Aorta (tissue), 5 donors: ENCODE results near the gene VPS18. TPM values are rescaled to one million over a fixed set of nuclear protein-coding genes. Genes with fewer than 3 reads are reported as not detected.

Experiments
- ATAC-seq: fragments of 200-7000 bp; cut with Tn5 transposase; one replicate; pipeline ENCODE4 v1.9.1; 2022; ENCODE audit warnings: moderate library complexity; ENCODE audit not compliant: low FRiP score
- DNase-seq, 2 donors: peaks; one replicate each; pipeline ENCODE4 v3.0.0-alpha.2; 2020
- H3K27ac ChIP-seq, 2 donors: one replicate each; pipeline ENCODE4 v1.5.1; 2013; ENCODE audit warnings: low read length in 2 of 2, mild to moderate bottlenecking in 2 of 2, moderate library complexity in 2 of 2, control low read depth in 1 of 2, inconsistent platforms in 1 of 2, low read depth in 1 of 2
- H3K27me3 ChIP-seq, 2 donors: one replicate each; pipeline ENCODE4 v1.6.1; 2013; ENCODE audit warnings: control low read depth in 1 of 2, low read length in 1 of 2, mild to moderate bottlenecking in 1 of 2, moderate library complexity in 1 of 2; ENCODE audit not compliant: insufficient read depth in 2 of 2, control insufficient read depth in 1 of 2
- H3K36me3 ChIP-seq, 2 donors: one replicate each; pipeline ENCODE4 v1.6.1; 2013; ENCODE audit warnings: control low read depth in 1 of 2, low read length in 1 of 2, mild to moderate bottlenecking in 1 of 2; ENCODE audit not compliant: insufficient read depth in 2 of 2, control insufficient read depth in 1 of 2
- H3K4me1 ChIP-seq, 2 donors: one replicate each; pipeline ENCODE4 v1.6.1; 2013; ENCODE audit warnings: low read length in 2 of 2, control low read depth in 1 of 2, mild to moderate bottlenecking in 1 of 2, moderate library complexity in 1 of 2; ENCODE audit not compliant: insufficient read depth in 2 of 2, control insufficient read depth in 1 of 2
- H3K4me3 ChIP-seq, 2 donors: one replicate each; pipeline ENCODE4 v1.5.1; 2013; ENCODE audit warnings: low read length in 2 of 2, control low read depth in 1 of 2, mild to moderate bottlenecking in 1 of 2
- H3K9me3 ChIP-seq: one replicate; pipeline ENCODE4 v1.6.1; 2013; ENCODE audit warnings: mild to moderate bottlenecking, low read length; ENCODE audit not compliant: control insufficient read depth
- WGBS, 2 donors: extraction: QIAGEN DNeasy Blood & Tissue Kit; methylation state at CpG; one replicate each; pipeline ENCODE4 v1.1.7; 2013; 5-methylcytosine and 5-hydroxymethylcytosine counted together
- intact Hi-C, 2 donors: fragments of 100-400 bp; cut with DNase I; formaldehyde crosslinking; loops; one replicate each; pipeline versions ENCODE4 v1.14.2 to v1.15.0; 2022
- polyA plus RNA-seq, 2 donors: library from polyadenylated mRNA; stranded (reverse); fragments of 200-250 nt; gene quantifications; one replicate each; pipeline ENCODE4 v1.2.3, GENCODE V29; 2013
- total RNA-seq, 2 donors: library from RNA; stranded (reverse); fragmentation: NEBNext Ultra II Directional; extraction: Animal tissue kit (Norgen Biotek cat#: 25700); gene quantifications; one replicate each; pipeline ENCODE4 v1.2.1, GENCODE V29; 2021
- donor health status: healthy with polysubstance abuse.
- donor health status: Bipolar disorder and iron deficiency.
- donor health status: DM: no; HTN: no; CAD: no.
- donor health status: DM: no; HTN: no; CAD: no.
- donor health status: DM: yes; HTN: yes; CAD: no.

Gene VPS18
- total and polyA plus RNA-seq, 4 donors: 5.5 to 22.5 (median 14.4) TPM

DNA sequence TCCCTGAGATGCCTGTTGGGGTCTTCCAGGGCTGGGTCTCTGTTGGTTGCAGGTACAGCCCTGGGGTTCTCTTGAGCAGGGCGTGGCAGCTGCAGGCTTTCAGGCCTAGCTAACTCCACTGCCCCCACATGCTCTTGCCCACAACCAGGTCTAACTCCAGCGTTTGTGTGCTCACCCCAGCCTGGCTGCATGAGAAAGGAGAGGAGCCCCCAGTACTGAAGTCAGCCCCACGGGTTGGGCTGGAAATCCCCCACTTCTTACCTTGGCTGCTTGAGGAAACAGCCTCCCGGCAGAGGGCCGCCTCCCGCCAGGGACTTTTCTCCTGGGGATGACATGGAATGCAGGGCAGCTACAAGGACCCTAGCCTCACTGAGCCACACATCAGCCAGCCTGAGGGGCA is 18.2 kb downstream of the VPS18 start:
- intact Hi-C loops: no loop called here
- no peaks in the 10 kb centered on the region for H3K36me3 ChIP-seq
- no peaks in the 10 kb centered on the region for H3K4me1 ChIP-seq
- H3K9me3 ChIP-seq: no peaks in the 10 kb centered on the region
- ATAC-seq (no peak), DNase-seq (no peak)
- WGBS, 2 donors: 82 to 85% methylated on average over 6 of the region's 6 CpGs
- H3K27me3 ChIP-seq: no peaks in the 10 kb centered on the region
- no peak overlapping the region for H3K4me3 ChIP-seq
- H3K27ac ChIP-seq: no peak overlapping the region

DNA sequence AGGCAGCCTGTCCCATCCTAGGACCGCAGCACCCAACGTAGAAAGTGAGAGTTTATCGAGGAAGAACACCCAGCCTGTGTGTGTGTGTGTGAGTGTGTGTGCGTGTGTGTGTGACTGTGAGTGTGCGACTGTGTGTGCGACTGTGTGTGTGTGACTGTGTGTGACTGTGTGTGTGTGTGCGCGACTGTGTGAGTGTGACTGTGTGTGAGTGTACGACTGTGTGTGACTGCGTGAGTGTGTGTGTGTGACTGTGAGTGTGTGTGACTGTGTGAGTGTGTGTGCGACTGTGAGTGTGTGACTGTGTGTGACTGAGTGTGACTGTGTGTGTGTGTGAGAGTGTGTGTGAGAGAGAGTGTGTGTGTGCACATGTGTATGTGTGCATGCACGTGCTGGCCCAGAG is 19.8 kb downstream of the VPS18 start:
- 96 to 98% methylated on average over 12 of the region's 12 CpGs for WGBS, 2 donors
- Histone ChIP-seq H3K36me3 (no peaks in the 10 kb centered on the region), H3K4me1 (no peaks in the 10 kb centered on the region), H3K4me3 (no peak overlapping the region), H3K9me3 (no peaks in the 10 kb centered on the region), H3K27ac (no peak overlapping the region), H3K27me3 (no peaks in the 10 kb centered on the region)
- ATAC-seq: no peak
- DNase-seq: no peak
- intact Hi-C loops: no loop called here

DNA sequence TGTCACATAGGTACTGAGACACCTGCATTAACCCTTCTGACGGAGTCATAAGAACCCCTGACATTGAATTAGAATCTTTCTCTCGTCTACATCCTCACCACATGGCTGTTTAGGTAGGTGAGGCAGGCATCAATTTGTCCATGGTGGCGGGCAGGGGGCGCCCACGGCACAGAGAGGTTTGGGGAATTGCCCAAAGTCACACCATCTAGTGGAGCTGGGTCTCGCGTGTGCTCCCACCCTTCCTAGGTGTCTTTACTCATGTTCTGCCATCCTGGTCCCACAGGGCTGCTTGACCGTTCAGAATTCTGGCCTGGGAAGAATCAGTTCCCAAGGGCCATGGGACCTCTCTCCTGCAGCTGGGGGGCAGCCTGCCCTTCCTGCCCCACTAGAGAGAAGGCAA is 20.2 kb downstream of the VPS18 start:
- H3K4me3 ChIP-seq: no peak overlapping the region
- no peak for ATAC-seq
- H3K9me3 ChIP-seq: no peaks in the 10 kb centered on the region
- no peaks in the 10 kb centered on the region for H3K36me3 ChIP-seq
- no peaks in the 10 kb centered on the region for H3K27me3 ChIP-seq
- no peak overlapping the region for H3K27ac ChIP-seq
- DNase-seq: no peak
- H3K4me1 ChIP-seq: no peaks in the 10 kb centered on the region
- WGBS, 2 donors: 84 to 91% methylated on average over 8 of the region's 8 CpGs
- intact Hi-C loops: no loop called here

DNA sequence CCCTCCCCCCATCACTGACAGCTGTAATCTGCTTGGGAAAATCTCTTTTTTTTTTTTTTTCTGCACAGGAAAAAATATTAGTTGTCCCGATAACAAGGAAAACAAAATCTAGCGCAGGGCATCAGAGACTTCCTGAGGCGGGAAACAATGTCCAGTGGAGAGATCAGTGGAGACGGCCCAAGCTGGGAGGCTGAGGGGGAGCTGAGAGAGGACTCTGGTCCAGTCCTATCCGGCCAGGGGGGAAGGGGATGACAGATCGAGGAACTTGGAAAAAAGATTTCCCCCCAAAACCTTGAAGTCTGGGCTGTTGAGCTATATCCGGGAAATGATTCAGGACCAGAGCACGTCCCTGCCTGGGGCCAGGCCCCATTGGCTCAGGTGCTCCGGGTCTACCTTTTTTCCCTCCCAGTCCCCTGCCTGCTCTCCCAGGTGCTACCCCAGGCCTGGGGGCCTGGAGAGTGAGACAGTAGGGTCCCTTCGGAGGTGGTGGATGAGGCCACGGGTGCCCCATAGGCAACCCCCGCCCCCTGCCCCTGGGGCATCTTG is 20.9 kb downstream of the VPS18 start:
- Histone ChIP-seq H3K9me3 (no peaks in the 10 kb centered on the region), H3K27me3 (no peaks in the 10 kb centered on the region), H3K27ac (no peak overlapping the region), H3K4me1 (no peaks in the 10 kb centered on the region), H3K36me3 (no peaks in the 10 kb centered on the region), H3K4me3 (no peak overlapping the region)
- no peak for DNase-seq
- intact Hi-C loops: no loop called here
- ATAC-seq: no peak
- WGBS, 2 donors: 91% methylated on average over 12 of the region's 12 CpGs

DNA sequence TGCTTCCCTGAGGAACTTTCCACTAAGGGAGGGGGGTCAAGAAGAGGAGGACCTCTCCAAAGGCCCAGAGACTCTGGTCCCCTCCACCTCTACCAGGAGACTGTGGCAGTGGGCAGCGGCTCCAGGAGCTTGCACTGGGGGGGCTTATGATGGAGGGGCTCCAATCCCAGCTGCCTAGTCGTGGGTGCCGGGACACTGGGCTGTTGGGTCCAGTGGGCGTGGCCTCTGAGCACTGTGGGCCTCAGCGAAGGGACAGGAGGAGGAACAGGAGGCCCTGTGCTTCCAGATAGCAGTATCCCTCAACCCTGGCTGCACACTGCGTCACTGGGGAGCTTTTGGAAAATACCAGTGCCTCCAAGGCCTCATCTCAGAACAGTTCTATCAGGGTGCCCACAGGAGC is 21.4 kb downstream of the VPS18 start:
- intact Hi-C loops: no loop called here
- no peaks in the 10 kb centered on the region for H3K36me3 ChIP-seq
- WGBS, 2 donors: 82 to 84% methylated on average over 6 of the region's 6 CpGs
- no peak overlapping the region for H3K27ac ChIP-seq
- no peak for ATAC-seq
- no peak for DNase-seq
- no peaks in the 10 kb centered on the region for H3K9me3 ChIP-seq
- H3K4me3 ChIP-seq: no peak overlapping the region
- no peaks in the 10 kb centered on the region for H3K4me1 ChIP-seq
- no peaks in the 10 kb centered on the region for H3K27me3 ChIP-seq

DNA sequence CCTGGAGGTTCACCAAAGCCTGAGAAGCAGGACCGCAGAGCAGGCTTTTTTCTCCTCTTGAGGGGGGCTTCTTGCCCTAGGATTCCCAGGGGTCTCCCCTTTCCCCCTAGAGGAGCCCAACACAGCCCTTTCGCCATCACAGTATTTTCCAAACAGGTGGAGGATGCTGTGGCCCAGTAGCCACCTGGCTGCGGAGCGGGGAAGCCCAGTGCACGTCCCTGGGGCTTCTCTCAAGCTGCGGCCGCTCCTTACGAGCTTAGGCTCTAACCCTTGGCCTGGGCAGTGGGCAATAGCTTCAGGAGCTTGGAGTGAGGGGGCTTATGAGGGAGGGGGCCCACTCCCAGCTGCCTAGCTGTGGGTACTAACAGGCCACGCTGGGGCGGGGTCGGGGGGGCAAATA is 23.3 kb downstream of the VPS18 start:
- intact Hi-C loops: no loop called here
- H3K27ac ChIP-seq: no peak overlapping the region
- H3K4me3 ChIP-seq: no peak overlapping the region
- WGBS, 2 donors: 84 to 90% methylated on average over 11 of the region's 11 CpGs
- H3K4me1 ChIP-seq: no peaks in the 10 kb centered on the region
- H3K27me3 ChIP-seq: no peaks in the 10 kb centered on the region
- H3K36me3 ChIP-seq: no peaks in the 10 kb centered on the region
- ATAC-seq (no peak), DNase-seq (no peak)
- H3K9me3 ChIP-seq: no peaks in the 10 kb centered on the region

DNA sequence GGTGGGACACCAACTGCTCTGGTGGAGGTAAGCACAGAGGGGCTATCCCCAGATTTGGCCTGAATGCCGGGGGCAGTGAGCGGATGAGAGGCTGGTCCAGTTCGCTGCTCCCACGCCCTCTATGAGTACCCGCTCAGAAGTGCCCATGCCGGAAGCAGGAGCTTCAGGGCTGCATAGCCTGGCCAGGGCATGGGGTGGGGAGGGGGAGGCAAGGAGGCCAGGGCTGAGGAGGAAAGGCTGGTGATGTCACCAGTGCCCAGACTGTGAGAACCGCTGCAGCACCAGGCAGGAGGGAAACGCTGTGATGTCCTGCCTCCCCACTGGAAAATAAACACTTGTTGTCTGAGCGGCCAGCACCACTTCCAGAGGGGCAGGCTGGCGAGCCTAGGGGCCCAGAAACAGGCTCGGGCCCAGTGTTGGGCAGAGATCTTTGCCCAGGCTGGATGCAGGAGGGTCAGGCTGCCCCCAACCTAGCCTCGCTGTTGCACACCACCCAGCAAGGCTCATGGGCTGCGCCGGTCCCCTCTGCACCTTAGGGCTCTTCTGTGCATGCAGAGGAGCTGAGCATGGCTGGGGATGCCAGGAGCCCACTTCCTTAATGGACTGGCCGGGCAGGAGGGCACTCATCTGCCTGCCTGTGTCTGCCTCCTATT is 24.0 kb downstream of the VPS18 start:
- intact Hi-C loops: no loop called here
- no peaks in the 10 kb centered on the region for H3K36me3 ChIP-seq
- H3K4me1 ChIP-seq: no peaks in the 10 kb centered on the region
- H3K9me3 ChIP-seq: no peaks in the 10 kb centered on the region
- no peak overlapping the region for H3K4me3 ChIP-seq
- 76 to 82% methylated on average over 15 of the region's 15 CpGs for WGBS, 2 donors
- no peaks in the 10 kb centered on the region for H3K27me3 ChIP-seq
- no peak overlapping the region for H3K27ac ChIP-seq
- DNase-seq: no peak
- ATAC-seq: peak; percentile 39

DNA sequence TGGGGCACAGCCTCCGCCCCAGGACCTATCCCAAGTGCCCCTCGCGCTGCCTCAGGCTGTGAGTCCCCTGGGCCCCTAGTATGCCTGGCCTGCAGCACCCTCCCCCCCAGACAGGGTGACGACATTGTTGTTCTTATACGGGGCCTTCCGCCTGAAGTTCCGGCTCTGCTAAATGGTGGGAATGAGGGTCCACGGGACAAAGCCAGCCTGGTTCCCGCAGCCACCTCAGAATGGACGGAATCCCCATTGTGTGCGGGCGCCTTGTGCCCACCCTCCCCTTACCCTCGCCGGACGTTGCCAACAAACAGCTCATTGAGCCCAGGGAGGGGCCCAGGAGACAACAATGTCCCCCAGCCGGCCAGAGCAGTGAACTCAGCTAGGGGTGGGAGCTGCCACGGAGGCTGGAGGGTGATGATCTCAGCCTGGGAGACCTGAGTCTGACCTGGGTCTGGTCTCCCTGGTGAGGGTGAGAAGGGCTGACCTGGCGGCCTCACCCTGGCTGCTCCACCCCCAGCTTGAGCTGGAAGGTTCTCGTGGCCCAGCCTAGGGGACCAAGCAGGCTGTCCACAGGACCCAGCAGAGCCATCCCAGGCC is 24.6 kb downstream of the VPS18 start:
- intact Hi-C loops: no loop called here
- Histone ChIP-seq H3K36me3 (no peaks in the 10 kb centered on the region), H3K4me3 (no peak overlapping the region), H3K4me1 (no peaks in the 10 kb centered on the region), H3K27ac (no peak overlapping the region), H3K9me3 (no peaks in the 10 kb centered on the region), H3K27me3 (no peaks in the 10 kb centered on the region)
- ATAC-seq (peak; percentile 30), DNase-seq (no peak)
- 40 to 48% methylated on average over 19 of the region's 19 CpGs for WGBS, 2 donors

DNA sequence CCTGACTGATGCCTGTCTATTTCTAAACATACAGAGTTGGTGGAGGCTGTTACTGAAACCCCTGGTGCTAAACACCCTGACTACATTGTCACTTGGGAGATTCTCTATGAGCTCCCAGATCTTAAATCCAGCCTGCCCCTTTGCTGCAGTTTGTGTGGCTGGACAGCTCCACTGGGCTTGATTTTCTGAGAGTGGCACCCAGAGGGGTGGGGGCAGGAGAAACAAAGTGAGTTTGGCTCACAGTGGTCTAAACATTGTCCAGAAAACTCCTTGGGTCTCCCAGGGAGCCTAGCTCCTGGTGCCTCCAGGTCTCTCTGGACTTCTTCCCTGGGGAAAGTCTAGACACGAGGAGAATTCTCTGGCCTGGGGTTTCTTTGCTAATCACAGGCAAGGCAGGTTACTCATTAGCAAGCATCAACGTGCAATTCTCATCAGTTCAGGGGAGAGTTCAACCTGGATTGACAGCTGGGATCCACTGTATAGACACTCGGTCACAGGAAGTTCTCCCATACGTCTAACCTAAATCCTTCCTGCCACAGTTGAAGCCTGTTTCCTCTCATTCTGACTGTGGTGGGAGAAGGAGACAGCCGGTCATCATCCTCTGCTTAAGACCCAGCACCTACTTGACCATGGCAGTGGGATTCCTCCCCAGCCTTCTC is 27.8 kb downstream of the VPS18 start:
- no peaks in the 10 kb centered on the region for H3K9me3 ChIP-seq
- DNase-seq (no peak), ATAC-seq (no peak)
- intact Hi-C loops: no loop called here
- H3K27ac ChIP-seq: no peak overlapping the region
- no peaks in the 10 kb centered on the region for H3K4me1 ChIP-seq
- 84% methylated on average over 5 of the region's 5 CpGs for WGBS, 2 donors
- H3K4me3 ChIP-seq: no peak overlapping the region
- H3K27me3 ChIP-seq: no peaks in the 10 kb centered on the region
- H3K36me3 ChIP-seq: no peaks in the 10 kb centered on the region
